NCI-H1417 treated with DMSO at 0.1 percent for 48 hours (cell line): Measurements from ENCODE around the gene CD72.

Experiments
- DNase-seq: peaks from one replicate; lab custom pipeline; 2025; lab: John Stamatoyannopoulos, UW

Gene CD72

DNA sequence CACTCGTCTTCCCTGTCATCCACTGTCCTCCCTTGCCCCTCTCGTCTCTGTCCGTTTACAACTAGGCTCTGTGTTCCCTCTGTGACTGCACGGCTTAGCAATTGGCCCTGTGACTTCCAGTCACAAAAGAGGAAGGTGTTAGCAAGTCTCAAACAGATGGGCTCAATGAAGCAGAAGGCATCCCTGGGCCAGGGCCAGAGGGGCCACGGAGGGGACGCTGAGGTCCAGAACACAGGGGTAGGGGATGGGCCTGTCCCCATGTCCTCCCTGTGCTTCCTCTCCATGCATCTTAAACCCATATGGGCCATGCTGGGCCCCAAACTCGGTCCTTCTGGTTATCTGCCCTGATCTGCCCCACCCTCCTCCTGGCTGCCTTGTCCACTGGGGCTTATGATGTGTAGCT is at the start of gene CD72:
CD72 (minus strand) TSS at position 89 of the 403 bp plus-strand sequence. CDS start 110 bp downstream, outside the sequence.
- no peak for DNase-seq

GRCh38 chr9:35667939-35668338 is 49.7 kb upstream of the CD72 start:
- no peak for DNase-seq

- no peak for DNase-seq
Observed at GRCh38 chr9:35666549-35666948, 48.3 kb upstream of the CD72 start.

GRCh38 chr9:35666045-35666444 is 47.8 kb upstream of the CD72 start:
- no peak for DNase-seq

GRCh38 chr9:35665471-35665818 is 47.2 kb upstream of the CD72 start:
- DNase-seq, result no peak

DNA sequence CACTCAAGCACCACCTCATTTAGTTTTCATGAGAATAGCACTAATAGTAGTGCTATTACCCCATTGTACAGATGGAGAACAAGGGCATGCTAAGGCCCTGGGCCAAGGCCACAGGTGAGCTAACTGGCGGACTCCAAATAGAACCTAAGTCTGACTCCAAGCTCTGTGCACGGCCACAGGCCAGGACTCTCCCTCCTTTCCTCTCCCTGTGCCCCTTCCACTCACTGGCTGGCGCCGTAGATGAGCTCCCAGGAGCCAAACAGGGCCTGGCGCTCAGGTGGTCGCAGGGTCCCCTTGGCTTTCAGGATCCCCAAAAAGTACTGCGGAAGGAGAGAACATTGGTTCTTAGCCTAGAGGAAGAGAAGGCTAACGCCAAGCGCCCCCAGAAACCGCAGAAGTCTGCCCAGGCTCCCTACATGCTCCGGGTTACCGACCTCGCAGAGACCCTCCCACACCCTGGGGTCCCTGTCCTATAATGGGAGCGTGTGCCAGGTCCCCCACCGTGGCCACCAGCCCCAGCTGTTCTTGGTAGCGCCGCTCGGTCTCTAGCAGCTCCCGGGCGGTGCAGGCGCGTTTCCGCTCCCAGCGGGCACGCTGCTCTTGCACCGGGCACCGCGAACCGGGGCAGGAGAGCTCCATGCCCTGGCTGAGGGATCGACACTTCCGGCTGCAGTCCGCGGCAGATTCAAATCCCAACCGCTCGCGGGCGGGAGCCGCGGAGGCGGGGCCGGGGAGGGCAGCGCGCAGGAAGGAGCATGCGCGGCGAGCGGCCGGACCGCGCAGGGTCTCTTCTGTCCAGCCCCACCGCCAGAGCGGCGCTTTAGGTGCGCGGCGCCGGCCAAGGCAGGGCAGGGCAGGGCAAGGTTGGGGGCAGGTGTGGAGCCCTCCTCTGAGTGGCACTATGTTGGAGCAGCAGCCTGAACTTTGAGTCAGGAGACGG is 46.6 kb upstream of the CD72 start, which contains the start of gene ARHGEF39:
ARHGEF39 (minus strand) TSS at position 665 of the 940 bp plus-strand sequence; CDS start at position 639, 26 bp downstream.
- peak; percentile 3 for DNase-seq

DNA sequence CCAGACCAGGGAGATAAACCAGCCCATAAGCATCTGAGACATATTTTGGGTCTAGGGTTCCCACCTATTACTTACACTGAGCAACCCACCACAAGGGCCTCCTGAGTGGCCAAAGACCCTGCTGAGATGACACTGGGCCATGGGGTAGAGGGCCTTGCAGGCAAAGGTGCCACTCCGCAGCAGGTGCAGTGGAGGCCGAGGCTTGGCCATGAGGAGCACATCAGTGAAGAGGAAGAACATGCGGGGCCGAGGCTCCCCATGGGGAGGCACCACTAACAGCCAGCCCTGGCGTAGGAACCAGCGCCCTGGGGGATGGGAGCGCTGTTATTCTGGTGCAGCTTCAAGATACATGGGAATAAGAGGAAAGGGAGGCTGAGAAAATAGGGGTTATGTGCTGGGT is 44.2 kb upstream of the CD72 start:
- no peak for DNase-seq

- DNase-seq, result no peak
Observed at GRCh38 chr9:35661756-35662350, 43.6 kb upstream of the CD72 start.

GRCh38 chr9:35660966-35661415 is 42.8 kb upstream of the CD72 start:
- DNase-seq, result no peak

GRCh38 chr9:35659340-35659739 is 41.1 kb upstream of the CD72 start:
- no peak for DNase-seq

DNA sequence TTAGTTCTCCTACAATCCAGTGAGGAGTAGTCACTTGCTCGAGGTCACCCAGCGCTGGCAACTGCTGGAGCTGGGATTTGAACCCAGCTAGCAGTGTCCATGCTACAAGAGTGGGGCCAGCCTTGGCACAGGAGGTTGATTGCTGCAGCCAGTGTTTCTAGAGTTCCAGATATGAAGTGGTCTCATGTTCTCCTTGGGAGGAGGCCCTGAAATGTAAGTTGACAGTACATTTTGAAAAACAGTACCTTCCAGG is 40.7 kb upstream of the CD72 start:
- DNase-seq, result no peak

GRCh38 chr9:35658137-35658967 is 40.1 kb upstream of the CD72 start, which contains the start of gene CCDC107:
CCDC107 (plus strand) TSS chr9:35658292; CDS start chr9:35658380, 88 bp downstream.
- DNase-seq, result peak; percentile 51

- peak; percentile 67 for DNase-seq
Observed at GRCh38 chr9:35657546-35658136, 39.4 kb upstream of the CD72 start, which contains the start of gene RMRP. RMRP (minus strand) TSS chr9:35658019.

DNA sequence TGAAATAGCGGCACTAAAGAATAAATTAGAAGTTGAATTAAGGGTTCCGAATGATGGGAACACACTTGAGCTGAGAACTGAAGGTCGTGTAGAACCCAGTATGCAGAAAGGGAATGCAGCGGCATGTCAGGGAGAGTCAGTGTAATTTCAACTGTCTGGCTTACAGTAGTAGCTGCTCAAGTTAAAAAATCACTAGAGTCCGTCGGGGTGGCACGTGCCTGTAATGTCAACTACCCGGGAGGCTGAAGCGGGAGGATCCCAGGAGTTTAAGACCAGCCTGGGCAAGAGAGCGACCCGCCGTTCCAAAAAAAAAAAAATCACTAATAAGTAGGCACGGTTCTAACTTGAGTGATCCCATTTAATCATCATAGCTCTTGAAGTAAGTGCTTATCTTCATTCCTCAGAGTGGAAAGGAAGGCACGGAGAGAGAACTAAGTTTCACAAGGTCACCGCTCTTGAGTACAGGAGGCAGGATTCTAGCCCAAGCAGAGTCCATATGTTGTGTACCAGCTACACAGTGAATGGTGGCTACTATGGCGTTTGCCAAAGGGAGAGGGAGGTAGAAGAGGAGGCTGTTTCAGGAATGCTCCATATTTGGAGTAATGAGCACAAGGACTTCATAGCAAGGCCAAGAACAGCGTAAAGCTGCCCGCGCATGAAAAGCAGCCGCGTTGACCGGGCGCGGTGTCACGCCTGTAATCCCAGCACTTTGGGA is 38.8 kb upstream of the CD72 start:
- no peak for DNase-seq

DNA sequence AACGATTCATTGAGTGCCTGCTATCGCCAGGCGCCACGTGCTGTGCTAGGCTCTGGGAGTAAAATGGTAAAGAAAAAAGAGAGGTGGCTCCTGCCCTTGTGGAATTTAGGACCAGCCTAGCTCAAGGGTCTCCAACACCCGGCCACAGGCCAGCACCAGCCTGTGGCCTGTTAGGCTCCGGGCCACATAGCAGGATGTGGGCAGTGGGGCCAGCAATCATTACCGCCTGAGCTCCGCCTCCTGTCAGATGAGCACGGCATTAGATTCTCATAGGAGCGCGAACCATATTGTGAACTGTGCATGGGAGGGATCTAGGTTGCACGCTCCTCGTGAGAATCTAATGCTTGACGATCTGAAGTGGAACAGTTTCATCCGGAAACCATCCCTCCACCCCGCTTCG is 38.1 kb upstream of the CD72 start:
- DNase-seq, result no peak

DNA sequence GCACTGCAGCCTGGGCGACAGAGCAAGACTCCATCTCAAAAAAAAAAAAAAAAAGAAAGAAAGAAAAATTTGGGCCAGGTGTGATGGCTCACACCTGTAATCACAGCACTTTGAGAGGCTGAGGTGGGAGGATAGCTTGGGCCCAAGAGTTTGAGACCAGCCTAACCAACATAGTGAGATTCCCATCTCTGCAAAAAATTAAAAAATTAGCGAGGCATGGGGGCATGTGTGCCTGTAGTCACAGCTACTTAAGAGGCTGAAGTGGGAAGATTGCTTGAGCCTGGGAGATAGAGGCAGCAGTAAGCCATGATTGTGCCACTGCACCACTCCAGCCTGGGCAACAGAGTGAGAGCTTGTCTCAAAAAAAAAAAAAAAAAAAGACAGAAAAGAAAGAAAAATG is 35.4 kb upstream of the CD72 start:
- DNase-seq, result no peak

GRCh38 chr9:35652829-35653209 is 34.6 kb upstream of the CD72 start:
- no peak for DNase-seq

GRCh38 chr9:35651956-35652828 is 34.0 kb upstream of the CD72 start:
- no peak for DNase-seq

DNA sequence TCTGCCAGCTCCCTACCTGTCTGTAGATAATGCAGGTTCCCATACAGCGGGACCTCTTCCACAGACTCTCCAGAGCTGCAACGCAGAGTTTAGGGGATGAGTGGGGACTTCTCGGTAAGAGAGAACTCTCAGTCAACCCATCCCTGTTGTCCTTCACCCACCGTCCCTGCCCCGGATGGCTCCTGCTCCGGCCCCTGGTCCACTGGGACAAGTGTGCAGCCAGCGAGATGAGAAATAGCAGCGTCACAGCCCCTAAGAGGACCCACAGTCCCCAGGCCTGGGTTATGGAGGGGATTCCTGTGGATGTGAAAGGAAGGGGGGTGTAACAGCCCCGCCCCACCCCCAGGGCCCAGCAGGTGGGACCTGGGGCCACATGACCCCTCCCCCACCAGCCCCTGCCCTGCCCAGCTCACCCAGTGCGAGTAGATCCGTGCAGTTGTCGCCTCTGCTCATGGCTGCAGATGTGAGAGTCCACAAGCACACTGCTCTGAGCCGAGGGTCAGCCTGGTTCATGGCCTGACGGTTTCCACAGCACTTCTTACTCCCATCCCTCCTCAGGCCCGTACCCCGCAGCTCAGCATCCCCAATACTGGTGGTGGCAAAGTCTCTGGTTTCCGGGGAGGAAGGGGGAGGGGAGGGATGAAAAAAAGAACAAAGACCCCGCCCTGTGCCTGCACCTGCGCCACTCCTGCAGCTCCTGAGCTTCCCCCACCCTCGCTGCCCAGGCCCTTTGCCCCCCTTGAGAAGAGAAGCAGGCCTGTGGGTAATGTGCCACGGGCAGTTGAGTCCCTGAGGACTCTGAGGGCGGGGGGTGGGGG is 32.3 kb upstream of the CD72 start, which contains the start of gene SIT1:
SIT1 (minus strand) TSS at position 591 of the 818 bp plus-strand sequence; CDS start at position 513, 78 bp downstream.
- no peak for DNase-seq
